ENCODE measurements around the gene LDB1.

LDB1 gene

DNA sequence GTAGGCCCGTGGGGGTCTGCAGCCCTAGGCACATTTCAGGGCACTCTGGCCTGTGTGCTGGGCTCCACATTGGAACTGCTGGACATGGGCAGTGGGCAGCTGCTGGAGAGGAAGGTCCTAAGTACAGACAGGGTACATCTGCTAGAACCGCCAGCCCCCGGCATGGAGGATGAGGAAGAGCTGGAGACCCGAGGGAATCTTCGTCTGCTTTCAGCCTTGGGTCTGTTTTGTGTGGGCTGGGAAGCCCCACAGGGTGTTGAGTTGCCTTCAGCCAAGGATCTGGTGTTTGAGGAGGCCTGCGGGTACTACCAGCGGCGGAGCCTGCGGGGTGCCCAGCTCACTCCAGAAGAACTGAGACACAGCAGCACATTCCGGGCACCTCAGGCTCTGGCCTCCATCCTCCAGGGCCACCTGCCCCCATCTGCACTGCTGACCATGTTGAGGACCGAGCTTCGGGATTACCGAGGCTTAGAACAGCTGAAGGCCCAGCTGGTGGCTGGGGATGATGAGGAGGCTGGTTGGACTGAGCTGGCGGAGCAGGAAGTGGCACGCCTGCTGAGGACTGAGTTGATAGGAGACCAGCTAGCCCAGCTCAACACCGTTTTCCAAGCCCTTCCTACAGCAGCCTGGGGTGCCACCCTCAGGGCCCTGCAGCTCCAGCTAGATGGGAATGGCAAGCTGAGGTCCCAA lies 53.6 kb downstream of the LDB1 start:
- no peaks in the 10 kb centered on the region for H3K4me1 ChIP-seq (ENCODE audit: control insufficient read depth, low read depth, low read length)
- no peaks in the 10 kb centered on the region for H3K36me3 ChIP-seq (ENCODE audit: control insufficient read depth, insufficient read depth, low read length)
- H3K23ac ChIP-seq (ENCODE audit: low read length): no peak overlapping the region
- no peak overlapping the region for H2AK5ac ChIP-seq (ENCODE audit: low read length)
- no peak overlapping the region for H2BK120ac ChIP-seq (ENCODE audit: low read depth, low read length)
- no peak overlapping the region for H3K4me2 ChIP-seq (ENCODE audit: low read length)
- H3K79me2 ChIP-seq (ENCODE audit: control insufficient read depth, insufficient read depth, low read length): no peaks in the 10 kb centered on the region
- H4K8ac ChIP-seq (ENCODE audit: low read depth, low read length): no peak overlapping the region
- no peaks in the 10 kb centered on the region for H3K27me3 ChIP-seq (ENCODE audit: insufficient read depth, low read length, poor library complexity)
- no peak overlapping the region for H3K4me3 ChIP-seq (ENCODE audit: low read length)
- no peak overlapping the region for H2BK5ac ChIP-seq (ENCODE audit: low read length)
- no peak overlapping the region for H2BK15ac ChIP-seq (replicated peaks; ENCODE audit: low read depth)
- no peak for DNase-seq
- H3K4ac ChIP-seq (ENCODE audit: low read depth, low read length): no peak overlapping the region
- peaks cover 12% of the 10 kb centered on the region for H3K79me1 ChIP-seq (ENCODE audit: low read length)
- H4K5ac ChIP-seq (ENCODE audit: low read length): no peak overlapping the region
- peak overlapping the region; percentile 7 for H3K9ac ChIP-seq (ENCODE audit: low read length)
- H3K18ac ChIP-seq (ENCODE audit: low read length): no peak overlapping the region
- H3K27ac ChIP-seq (ENCODE audit: low read depth, low read length): no peak overlapping the region
- peak overlapping the region; percentile 93 for H3K56ac ChIP-seq (ENCODE audit: low read length)
- WGBS (ENCODE audit: extremely low coverage, insufficient coverage, low lambda C conversion rate): no CpG with 5 or more reads among the region's 16 CpGs

DNA sequence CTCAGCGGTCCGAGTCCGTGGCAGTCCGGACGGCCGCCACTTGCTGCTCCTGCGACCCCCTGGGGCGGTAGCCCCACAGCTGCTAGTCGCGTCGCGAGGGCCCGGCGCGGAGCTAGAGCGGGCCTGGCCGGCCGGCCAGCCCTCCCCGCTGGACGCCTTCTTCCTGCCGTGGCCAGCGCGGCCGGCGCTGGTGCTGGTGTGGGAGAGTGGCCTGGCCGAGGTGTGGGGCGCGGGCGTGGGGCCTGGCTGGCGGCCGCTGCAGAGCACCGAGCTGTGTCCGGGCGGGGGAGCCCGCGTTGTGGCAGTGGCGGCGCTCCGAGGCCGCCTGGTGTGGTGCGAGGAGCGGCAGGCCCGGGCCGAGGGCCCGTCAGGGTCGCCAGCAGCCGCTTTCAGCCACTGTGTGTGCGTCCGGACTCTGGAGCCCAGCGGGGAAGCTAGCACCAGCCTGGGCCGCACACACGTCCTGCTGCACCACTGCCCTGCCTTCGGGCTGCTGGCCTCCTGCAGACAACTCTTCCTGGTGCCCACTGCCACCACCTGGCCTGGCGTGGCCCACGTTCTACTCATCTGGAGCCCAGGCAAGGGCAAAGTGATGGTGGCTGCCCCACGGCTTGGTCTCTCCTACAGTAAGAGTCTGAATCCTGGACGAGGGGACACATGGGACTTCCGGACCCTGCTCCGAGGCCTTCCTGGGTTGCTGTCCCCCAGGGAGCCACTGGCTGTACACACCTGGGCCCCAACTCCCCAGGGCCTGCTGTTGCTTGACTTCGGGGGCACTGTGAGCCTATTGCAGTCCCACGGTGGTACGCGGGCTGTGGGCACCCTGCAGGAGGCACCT lies 54.4 kb downstream of the LDB1 start:
- Histone ChIP-seq H3K79me2 (ENCODE audit: control insufficient read depth, insufficient read depth, low read length) (no peaks in the 10 kb centered on the region), H3K79me1 (ENCODE audit: low read length) (peaks cover 12% of the 10 kb centered on the region), H3K27ac (ENCODE audit: low read depth, low read length) (peak overlapping the region; percentile 83), H2AK5ac (ENCODE audit: low read length) (no peak overlapping the region), H3K56ac (ENCODE audit: low read length) (peak overlapping the region; percentile 93), H3K4me3 (ENCODE audit: low read length) (peak overlapping the region; percentile 80), H2BK5ac (ENCODE audit: low read length) (no peak overlapping the region), H3K4ac (ENCODE audit: low read depth, low read length) (peak overlapping the region; percentile 67), H3K27me3 (ENCODE audit: insufficient read depth, low read length, poor library complexity) (no peaks in the 10 kb centered on the region), H3K18ac (ENCODE audit: low read length) (peak overlapping the region; percentile 44), H2BK120ac (ENCODE audit: low read depth, low read length) (no peak overlapping the region), H3K4me1 (ENCODE audit: control insufficient read depth, low read depth, low read length) (no peaks in the 10 kb centered on the region), H4K5ac (ENCODE audit: low read length) (no peak overlapping the region), H3K4me2 (ENCODE audit: low read length) (peak overlapping the region; percentile 79), H4K8ac (ENCODE audit: low read depth, low read length) (peak overlapping the region; percentile 87), H3K9ac (ENCODE audit: low read length) (peak overlapping the region; percentile 90), H3K36me3 (ENCODE audit: control insufficient read depth, insufficient read depth, low read length) (no peaks in the 10 kb centered on the region), H2BK15ac (replicated peaks; ENCODE audit: low read depth) (no peak overlapping the region), H3K23ac (ENCODE audit: low read length) (no peak overlapping the region)
- WGBS (ENCODE audit: extremely low coverage, insufficient coverage, low lambda C conversion rate): no CpG with 5 or more reads among the region's 63 CpGs
- peak; percentile 49 for DNase-seq

- Histone ChIP-seq H4K5ac (ENCODE audit: low read length) (no peak within 1 kb of the TSS), H3K4ac (ENCODE audit: low read depth, low read length) (peak within 1 kb of the TSS; percentile 67), H2BK5ac (ENCODE audit: low read length) (no peak within 1 kb of the TSS), H3K4me1 (ENCODE audit: control insufficient read depth, low read depth, low read length) (no peaks in the 10 kb centered on the region), H3K79me2 (ENCODE audit: control insufficient read depth, insufficient read depth, low read length) (no peaks in the 10 kb centered on the region), H3K4me3 (ENCODE audit: low read length) (peak within 1 kb of the TSS; percentile 80), H3K79me1 (ENCODE audit: low read length) (peaks cover 12% of the 10 kb centered on the region), H3K27ac (ENCODE audit: low read depth, low read length) (peak within 1 kb of the TSS; percentile 83), H3K56ac (ENCODE audit: low read length) (peak within 1 kb of the TSS; percentile 93), H3K23ac (ENCODE audit: low read length) (no peak within 1 kb of the TSS), H2BK120ac (ENCODE audit: low read depth, low read length) (no peak within 1 kb of the TSS), H3K4me2 (ENCODE audit: low read length) (peak within 1 kb of the TSS; percentile 79), H3K18ac (ENCODE audit: low read length) (peak within 1 kb of the TSS; percentile 44), H4K8ac (ENCODE audit: low read depth, low read length) (peak within 1 kb of the TSS; percentile 87), H3K9ac (ENCODE audit: low read length) (peak within 1 kb of the TSS; percentile 90), H3K36me3 (ENCODE audit: control insufficient read depth, insufficient read depth, low read length) (no peaks in the 10 kb centered on the region), H2BK15ac (replicated peaks; ENCODE audit: low read depth) (no peak within 1 kb of the TSS), H2AK5ac (ENCODE audit: low read length) (no peak within 1 kb of the TSS), H3K27me3 (ENCODE audit: insufficient read depth, low read length, poor library complexity) (no peaks in the 10 kb centered on the region)
- no CpG with 5 or more reads among the region's 61 CpGs for whole genome bisulfite sequencing (ENCODE audit: extremely low coverage, insufficient coverage, low lambda C conversion rate)
- peak; percentile 83 for DNase-seq
These were observed 55.2 kb downstream of the LDB1 start, which contains the start of gene HPS6 for GRCh38 chr10:102064868-102065560. HPS6 (plus strand) TSS chr10:102065349; CDS start chr10:102065475, 126 bp downstream.

DNA sequence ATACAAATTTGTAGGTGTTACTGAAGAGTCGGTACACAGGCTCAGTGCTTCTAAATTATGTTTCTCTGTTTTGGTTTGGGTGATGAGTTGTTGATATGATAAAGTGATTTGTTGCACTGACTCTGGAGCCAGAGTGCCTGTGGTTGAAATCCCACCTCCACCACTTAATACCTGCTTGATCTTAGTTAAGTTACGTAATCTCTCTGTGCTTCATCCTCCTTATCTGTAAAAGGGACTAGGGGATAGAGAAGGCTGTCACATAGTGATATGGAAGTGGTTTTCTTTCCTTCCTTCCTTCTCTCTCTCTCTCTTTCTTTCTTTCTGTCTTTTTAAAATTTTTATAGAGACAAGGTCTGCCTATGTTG lies 55.7 kb downstream of the LDB1 start:
- H2BK15ac ChIP-seq (replicated peaks; ENCODE audit: low read depth): no peak overlapping the region
- H3K4me1 ChIP-seq (ENCODE audit: control insufficient read depth, low read depth, low read length): no peaks in the 10 kb centered on the region
- H3K27ac ChIP-seq (ENCODE audit: low read depth, low read length): no peak overlapping the region
- no peak overlapping the region for H4K5ac ChIP-seq (ENCODE audit: low read length)
- no peaks in the 10 kb centered on the region for H3K36me3 ChIP-seq (ENCODE audit: control insufficient read depth, insufficient read depth, low read length)
- no peaks in the 10 kb centered on the region for H3K79me2 ChIP-seq (ENCODE audit: control insufficient read depth, insufficient read depth, low read length)
- no peak overlapping the region for H3K4ac ChIP-seq (ENCODE audit: low read depth, low read length)
- peak overlapping the region; percentile 54 for H3K56ac ChIP-seq (ENCODE audit: low read length)
- no peak overlapping the region for H2BK120ac ChIP-seq (ENCODE audit: low read depth, low read length)
- no peak overlapping the region for H3K23ac ChIP-seq (ENCODE audit: low read length)
- H3K9ac ChIP-seq (ENCODE audit: low read length): peak overlapping the region; percentile 90
- H3K27me3 ChIP-seq (ENCODE audit: insufficient read depth, low read length, poor library complexity): no peaks in the 10 kb centered on the region
- DNase-seq: peak; percentile 17
- no peak overlapping the region for H3K18ac ChIP-seq (ENCODE audit: low read length)
- H3K79me1 ChIP-seq (ENCODE audit: low read length): peaks cover 12% of the 10 kb centered on the region
- H3K4me3 ChIP-seq (ENCODE audit: low read length): no peak overlapping the region
- no peak overlapping the region for H2BK5ac ChIP-seq (ENCODE audit: low read length)
- H2AK5ac ChIP-seq (ENCODE audit: low read length): no peak overlapping the region
- no peak overlapping the region for H3K4me2 ChIP-seq (ENCODE audit: low read length)
- WGBS (ENCODE audit: extremely low coverage, insufficient coverage, low lambda C conversion rate): no CpG with 5 or more reads among the region's 2 CpGs
- no peak overlapping the region for H4K8ac ChIP-seq (ENCODE audit: low read depth, low read length)

DNA sequence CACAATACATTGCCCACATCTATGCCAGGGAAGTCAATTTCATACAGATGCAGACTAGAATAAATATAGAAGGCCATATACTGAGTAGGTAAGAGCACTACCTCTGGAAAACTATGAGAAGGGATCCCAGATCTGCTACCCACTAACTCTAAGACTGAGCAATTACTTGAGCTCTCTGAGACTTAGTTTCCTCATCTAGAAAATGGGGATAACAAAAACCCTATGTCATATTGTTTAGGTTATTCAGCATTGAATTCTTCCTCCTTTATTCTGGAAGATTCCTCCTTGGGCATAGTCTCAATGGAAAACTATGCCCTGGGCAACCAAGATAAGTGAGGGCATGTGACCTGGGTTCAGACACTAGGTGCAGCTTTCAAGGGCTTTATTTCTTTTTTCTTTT lies 60.2 kb downstream of the LDB1 start:
- Histone ChIP-seq H3K4me3 (ENCODE audit: low read length) (no peak overlapping the region), H2AK5ac (ENCODE audit: low read length) (no peak overlapping the region), H2BK15ac (replicated peaks; ENCODE audit: low read depth) (no peak overlapping the region), H3K27me3 (ENCODE audit: insufficient read depth, low read length, poor library complexity) (no peaks in the 10 kb centered on the region), H3K36me3 (ENCODE audit: control insufficient read depth, insufficient read depth, low read length) (no peaks in the 10 kb centered on the region), H2BK5ac (ENCODE audit: low read length) (no peak overlapping the region), H3K4me2 (ENCODE audit: low read length) (no peak overlapping the region), H3K79me1 (ENCODE audit: low read length) (no peaks in the 10 kb centered on the region), H3K79me2 (ENCODE audit: control insufficient read depth, insufficient read depth, low read length) (no peaks in the 10 kb centered on the region), H4K5ac (ENCODE audit: low read length) (no peak overlapping the region), H3K23ac (ENCODE audit: low read length) (no peak overlapping the region), H2BK120ac (ENCODE audit: low read depth, low read length) (no peak overlapping the region), H3K18ac (ENCODE audit: low read length) (no peak overlapping the region), H3K56ac (ENCODE audit: low read length) (no peak overlapping the region), H3K9ac (ENCODE audit: low read length) (no peak overlapping the region), H3K4me1 (ENCODE audit: control insufficient read depth, low read depth, low read length) (no peaks in the 10 kb centered on the region), H3K4ac (ENCODE audit: low read depth, low read length) (no peak overlapping the region), H3K27ac (ENCODE audit: low read depth, low read length) (no peak overlapping the region), H4K8ac (ENCODE audit: low read depth, low read length) (no peak overlapping the region)
- no peak for DNase-seq

Data from mesendoderm (in vitro differentiated cells).